Stimulated activated CD4-positive, alpha-beta T cell treated with anti-CD3 and anti-CD28 coated beads, Interleukin-15, amount 100 ng/mL, for 24 hours (primary cell): Measurements from ENCODE around the gene RS1.

Experiments used
- DNase-seq: peaks from one replicate; pipeline ENCODE4 v3.0.0-alpha.2; 2020

Gene RS1

GRCh38 chrX:18596096-18596495 is 75.8 kb downstream of the RS1 start:
- no peak for DNase-seq

DNA sequence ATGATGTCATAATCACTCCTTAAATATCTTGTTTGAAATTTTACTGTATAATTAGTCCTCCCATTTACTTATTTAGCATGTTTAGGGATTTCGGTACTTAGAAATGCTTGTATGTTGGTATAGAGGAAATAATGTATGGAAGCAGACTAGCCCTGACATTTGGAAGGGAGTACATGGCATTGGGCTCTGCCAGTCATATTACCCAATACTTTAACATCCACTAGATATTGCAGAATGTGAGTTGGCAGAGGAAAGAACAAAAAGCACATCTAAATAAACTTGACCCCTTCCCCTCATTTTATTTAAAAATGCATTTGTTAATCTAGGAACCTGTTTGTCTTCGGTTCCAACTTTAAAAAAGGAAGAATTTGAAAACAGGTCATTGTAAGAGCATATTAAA is 77.8 kb downstream of the RS1 start:
- DNase-seq = no peak

- DNase-seq = no peak
Observed at GRCh38 chrX:18591834-18592233, 80.1 kb downstream of the RS1 start.
